Stimulated activated CD8-positive, alpha-beta memory T cell treated with anti-CD3 and anti-CD28 coated beads, Interleukin-15, amount 100 ng/mL, for 48 hours (primary cell): ENCODE measurements around the gene IL17C.
"Not testable (repeated sequence)": the region's sequence is repeated elsewhere in the genome, so short reads cannot be mapped to it uniquely, and the experiment has no call there.

Experiments used
- DNase-seq, 2 donors: peaks; one replicate each; pipeline ENCODE4 v3.0.0-alpha.2; 2020; ENCODE audit warnings: low read depth in 2 of 2

The IL17C gene

DNA sequence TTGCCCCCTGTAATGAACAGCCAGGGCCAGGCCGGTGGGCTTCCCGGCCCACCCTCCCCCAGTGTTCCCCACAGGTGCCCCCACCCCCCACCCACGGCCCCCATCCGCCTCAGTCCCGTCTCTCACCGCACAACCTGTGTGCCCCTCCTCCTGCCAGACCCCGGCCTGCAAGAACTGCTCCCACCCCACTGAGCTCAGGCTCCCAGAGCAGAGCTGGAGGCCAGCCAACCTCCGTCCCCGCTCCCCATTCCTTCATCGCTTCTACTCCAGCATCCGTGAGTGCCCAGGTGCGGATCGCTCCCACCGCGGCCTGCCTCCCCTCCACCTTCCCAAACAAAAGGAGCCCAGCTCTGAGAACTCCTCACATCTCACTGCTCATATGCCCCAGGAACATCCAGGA lies 20.3 kb downstream of the IL17C start:
- DNase-seq = no peak

DNA sequence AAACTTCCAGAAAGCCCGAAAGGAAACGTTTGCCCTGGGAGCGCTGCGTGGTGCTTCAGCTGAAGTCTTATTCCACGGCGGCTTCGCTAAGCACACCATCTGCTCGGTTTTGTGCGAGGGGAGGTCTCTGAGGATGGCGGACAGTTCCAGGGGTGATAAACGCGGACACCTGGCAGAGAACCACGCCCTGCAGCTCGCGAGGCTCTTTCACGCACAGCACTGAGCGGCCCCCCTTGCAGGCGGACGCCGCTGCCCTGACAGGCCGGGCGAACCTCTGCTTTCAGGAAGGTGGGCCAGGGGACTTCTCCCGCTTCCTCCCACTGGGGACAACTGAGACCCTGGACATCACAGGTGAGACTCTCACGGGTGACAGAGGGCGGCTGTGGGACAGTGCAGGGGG lies 20.8 kb downstream of the IL17C start:
- DNase-seq = no peak

DNA sequence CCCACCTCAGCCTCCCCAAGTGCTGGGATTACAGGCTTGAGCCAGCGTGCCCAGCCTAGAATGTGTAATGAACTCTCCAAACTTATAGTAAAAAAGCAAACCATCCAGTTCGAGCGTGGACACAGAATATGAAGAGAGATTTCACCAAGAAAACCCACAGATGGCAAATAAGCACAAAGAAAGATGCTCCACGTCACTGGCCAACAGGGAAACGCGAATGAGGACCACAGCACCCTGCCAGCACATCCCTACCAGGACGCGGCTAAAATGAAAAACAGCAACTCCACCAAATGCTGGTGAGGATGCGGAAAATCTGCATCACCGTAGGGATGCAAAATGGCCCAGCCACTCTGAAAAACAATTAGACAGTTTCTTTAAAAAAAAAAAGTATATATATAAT lies 23.1 kb downstream of the IL17C start:
- DNase-seq = no peak

DNA sequence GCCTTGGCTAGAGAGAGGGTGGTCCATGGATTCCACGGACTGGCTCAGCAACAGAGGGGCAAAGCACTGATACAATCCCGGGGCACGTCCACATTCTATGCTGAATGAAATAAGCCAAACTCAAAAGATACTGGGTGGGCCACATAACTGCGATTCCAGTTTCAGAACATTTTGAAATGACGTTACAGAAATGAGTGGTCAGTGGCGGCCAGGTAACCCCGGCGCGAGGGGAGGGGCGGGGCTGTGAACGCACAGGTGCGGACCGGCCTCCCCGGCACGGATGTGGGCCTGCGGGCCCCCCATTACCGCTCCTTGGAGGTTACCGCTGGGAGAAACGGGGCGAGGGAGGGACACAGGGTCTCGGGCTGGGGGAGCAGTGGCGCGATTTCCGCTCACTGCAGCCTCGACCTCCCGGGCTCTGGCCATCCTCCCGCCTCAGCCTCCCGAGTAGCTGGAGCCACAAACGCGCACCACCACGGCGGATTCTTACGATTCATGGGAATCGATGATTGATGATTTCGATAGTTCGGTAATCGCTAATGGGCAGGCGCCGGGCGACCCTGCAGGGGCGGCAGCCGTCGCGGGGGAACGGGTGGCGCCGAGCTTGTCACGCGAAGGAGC lies 24.0 kb downstream of the IL17C start:
- no peak for DNase-seq

DNA sequence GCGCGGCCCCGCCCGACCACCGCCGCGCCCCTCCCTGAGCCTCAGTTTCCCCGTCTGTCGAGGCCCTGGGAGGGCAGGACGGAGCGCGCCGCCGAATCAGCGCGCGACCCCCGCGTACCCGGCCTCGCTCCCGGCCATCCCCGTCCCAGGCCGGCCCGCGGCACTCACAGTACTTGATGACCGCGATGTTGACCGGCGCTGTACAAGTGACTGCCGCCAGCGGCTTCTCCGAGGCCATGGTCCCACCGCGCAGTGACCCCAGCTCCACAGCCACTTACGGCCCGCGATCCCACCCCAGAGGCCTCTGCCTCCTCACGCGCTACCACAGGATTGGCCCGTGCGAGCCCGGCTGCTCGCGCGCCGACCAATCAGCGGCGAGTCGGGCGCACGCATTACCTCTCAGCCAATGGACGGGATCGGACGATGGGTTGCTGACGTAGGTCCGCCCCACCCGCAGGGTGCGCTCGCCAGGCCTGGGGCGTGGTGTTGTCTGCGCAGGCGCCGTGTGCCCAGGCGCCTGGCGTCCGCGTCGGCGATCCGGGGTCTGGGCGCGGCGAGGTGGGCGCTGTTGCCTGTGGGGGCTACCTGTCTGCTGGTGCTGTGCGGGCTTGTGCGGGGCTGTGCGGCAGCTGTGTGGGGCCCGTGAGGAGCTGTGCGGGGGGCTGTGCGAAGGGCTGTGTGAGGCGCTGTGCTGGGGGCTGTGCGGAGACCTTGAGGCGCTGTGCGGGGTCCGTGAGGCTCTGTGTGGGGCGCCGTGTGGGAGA lies 24.7 kb downstream of the IL17C start, which contains the start of gene MVD:
Gene MVD (minus strand): TSS at position 249 of the 764 bp plus-strand sequence. CDS start 11 bp downstream, at position 238.
- DNase-seq = peak; percentile 95 to 97

DNA sequence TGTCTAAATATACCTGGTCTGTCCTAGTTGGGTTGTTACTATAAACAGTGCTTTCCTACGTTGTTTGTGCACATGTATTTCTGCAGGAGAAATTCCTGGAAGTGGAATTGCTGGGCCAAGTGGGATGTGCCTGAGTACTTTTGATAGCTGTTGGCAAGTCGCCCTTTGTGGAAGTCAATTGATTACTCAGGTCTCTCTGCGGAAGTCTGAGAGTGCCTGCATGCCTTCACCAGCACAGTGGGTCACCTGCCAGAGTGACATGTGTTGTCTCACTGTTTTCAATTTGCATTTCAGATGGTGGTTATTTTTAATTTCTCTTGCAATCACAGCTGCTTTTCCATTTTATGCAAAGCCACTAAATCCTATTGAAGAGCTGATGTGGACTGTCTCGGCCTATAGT lies 26.8 kb downstream of the IL17C start:
- no peak for DNase-seq

DNA sequence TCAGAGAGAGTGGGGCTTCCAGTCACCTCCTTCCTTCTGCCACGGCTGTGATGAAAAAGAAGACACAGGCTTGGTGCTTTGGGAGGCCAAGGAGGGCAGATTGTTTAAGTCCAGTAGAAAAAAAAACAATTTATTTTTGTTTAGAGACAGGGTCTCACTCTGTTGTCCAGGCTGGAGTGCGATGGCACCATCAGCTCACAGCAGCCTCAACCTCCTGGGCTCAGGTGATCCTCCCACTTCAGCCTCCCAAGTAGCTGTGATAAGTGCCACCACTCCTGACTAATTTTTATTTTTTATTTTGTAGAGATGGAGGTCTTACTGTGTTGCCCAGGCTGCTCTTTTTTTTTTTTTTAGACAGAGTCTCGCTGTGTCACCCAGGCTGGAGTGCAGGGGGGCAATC lies 27.2 kb downstream of the IL17C start:
- no peak for DNase-seq

DNA sequence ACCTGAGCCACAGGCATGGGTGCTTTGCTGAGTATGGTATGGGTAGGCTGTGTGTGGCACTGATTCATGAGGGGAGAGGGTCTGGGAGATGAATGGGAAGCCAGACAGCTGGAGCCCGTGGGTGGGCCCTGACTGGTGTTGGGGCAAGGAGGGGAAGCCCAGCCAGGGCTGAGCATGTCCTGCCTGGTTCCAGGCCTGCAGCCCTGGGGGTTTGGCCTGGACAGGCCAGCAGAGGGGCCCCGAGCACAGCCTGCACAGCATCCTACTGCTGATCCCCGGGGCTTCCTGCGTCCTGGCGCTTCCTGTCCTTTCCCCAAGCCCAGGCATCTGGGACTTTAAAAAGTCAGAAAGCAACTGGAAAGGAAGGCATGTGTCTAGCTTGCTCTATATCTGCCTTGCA lies 29.1 kb downstream of the IL17C start:
- DNase-seq = no peak

DNA sequence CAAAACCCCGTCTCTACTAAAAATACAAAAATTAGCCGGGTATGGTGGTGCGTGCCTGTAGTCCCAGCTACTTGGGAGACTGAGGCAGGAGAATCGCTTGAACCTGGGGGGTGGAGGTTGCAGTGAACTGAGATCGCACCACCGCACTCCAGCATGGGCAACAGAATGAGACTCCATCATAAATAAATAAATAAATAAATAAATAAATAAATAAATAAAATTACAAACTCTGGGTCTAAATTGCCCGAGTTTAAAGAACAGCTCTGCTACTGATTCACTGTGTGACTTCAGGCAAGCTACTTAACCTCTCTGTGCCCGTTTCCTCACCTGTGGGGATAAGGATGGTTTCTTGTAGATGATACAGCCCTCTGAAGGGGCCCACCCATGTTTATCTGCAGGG lies 31.1 kb downstream of the IL17C start:
- not testable (repeated sequence) for DNase-seq

DNA sequence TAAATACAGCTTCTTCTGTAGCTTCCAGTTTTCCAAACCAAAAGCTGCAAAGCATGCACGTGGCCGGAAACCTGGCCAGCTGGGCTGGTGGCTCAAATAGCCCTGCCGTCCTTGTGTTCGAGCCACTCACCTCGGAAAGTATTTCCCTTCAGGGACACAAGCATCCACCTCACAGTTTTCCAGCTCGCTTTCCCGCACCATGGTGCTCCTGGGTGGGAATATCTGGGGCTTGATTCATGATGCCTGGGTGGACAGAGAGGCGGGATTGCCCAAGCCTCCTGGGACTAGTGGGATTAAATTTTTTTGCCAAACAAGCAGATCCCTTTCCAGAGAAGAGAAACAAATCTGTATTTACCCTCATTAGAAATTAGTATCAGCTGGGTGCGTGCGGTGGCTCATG lies 31.6 kb downstream of the IL17C start:
- no peak for DNase-seq

DNA sequence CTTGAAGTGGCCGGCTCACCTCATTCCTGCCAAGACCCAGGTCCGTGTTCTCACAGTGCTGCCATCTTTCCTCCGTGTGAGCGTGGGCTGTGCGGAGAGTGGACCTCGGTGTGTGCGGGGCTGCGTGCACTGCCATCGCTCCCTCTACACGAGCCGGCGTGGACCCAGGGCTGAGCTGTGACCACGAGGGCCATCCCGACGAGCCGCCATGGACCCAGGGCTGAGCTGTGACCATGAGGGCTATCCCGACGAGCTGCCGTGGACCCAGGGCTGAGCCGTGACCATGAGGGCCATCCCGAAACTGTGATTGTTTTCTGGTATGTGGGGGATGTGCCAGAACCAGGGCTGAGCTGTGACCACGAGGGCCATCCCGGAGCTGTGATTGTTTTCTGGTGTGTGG lies 33.4 kb downstream of the IL17C start:
- DNase-seq = no peak

DNA sequence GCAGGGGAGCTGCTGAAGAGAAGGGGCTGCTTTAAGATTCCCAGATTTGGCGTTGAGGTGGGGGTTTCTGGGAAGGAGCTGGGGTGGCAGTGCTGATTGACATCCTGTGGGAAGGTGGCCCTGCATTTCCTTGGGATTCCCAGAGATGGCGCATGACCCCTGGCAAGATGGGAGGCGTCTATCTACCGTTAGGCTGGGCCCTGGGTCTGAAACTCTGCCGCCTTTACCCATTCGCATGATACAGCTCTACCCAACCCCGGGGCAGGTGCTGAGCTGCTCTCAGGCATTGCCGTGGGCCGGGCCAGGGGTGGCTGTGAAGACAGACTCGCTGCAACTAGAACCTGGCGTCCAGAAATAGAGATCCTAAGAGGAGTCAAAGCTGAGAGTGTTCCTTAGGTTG lies 34.4 kb downstream of the IL17C start:
- no peak for DNase-seq

DNA sequence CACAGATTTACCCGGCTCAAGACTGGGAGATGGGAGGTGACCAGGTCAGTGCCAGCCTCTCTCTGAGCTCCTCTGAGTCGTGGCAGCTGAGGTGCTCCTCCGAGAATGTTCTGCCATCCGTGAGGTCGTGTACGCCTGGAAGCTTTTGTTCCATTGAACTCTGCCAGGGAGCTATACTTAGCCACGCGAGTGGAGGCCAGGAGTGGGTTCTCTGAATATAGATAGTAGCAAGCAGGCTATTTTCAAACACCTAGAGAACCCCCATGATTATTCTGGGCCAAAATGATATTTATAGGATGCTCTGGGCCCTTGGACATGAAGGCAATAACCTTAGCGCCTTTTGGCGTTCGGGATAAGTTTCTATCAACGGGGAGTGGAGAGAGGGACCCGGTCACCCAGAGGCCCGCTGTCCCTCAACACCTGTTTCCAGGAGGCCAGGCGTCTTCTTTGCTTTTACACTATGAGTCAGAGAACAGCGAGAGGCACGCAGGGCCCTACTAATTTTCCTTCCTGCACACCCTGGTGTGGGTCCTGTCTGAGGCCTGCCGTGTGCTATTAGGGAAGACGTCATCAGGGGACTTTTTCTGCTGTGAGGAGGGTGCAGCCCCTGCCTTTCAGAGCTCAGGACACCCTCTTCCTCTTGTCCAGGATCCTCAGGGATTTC lies 35.5 kb downstream of the IL17C start:
- DNase-seq = no peak

DNA sequence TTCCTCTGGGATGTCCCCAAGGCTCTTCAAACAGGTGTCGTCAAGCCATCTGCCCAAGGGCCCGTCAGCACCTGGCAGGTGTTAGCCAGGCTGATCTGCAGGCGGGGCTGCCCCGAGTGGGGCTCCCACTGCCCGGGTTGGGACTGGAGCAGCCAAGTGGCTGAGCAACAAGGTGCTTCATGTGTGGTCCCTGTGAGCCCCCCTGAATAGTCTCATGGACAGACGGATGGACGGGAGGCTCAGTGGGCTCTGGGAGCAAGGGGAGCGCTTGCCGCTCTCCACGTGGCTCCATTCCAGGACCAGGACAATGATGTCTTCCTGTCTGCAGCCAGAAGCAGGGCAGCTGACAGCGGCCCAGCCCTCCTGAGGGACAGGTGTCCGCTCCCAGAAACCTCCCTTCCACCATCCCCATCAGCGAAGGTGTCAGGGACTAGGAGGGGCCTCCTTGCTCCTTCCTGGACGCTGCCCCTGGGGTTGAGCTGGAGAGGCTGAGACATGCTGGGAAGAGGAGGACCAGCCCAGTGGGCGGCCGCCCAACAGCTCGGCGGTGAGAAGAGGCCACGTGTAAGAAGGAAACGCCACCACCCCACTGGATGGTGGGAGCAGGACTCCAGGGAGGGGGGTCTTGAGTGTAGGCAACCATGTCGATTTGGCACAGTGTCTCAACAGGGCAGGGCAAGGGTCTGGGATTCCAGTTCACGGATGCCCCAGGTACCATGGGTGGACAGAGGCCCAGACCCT lies 38.3 kb downstream of the IL17C start:
- DNase-seq = no peak

DNA sequence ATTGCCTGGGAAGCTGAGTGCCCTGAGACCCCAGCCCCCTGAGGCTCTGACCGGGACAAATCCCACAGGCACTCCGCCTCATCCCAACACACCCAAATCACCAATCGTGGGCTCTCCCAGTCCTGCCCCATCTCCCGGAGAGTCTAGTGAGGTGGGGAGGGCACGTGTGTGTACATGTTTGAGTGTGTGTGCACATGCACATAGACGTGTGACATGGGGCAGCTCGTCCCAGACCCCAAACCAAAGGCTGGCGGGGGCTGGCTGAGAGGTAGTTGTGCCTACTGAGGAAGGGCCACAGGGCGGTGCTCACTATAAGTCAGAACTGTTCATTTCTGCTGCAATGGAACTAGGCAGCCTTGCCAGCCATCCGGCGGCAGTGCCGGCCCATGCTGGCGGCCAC lies 39.3 kb downstream of the IL17C start:
- no peak for DNase-seq

DNA sequence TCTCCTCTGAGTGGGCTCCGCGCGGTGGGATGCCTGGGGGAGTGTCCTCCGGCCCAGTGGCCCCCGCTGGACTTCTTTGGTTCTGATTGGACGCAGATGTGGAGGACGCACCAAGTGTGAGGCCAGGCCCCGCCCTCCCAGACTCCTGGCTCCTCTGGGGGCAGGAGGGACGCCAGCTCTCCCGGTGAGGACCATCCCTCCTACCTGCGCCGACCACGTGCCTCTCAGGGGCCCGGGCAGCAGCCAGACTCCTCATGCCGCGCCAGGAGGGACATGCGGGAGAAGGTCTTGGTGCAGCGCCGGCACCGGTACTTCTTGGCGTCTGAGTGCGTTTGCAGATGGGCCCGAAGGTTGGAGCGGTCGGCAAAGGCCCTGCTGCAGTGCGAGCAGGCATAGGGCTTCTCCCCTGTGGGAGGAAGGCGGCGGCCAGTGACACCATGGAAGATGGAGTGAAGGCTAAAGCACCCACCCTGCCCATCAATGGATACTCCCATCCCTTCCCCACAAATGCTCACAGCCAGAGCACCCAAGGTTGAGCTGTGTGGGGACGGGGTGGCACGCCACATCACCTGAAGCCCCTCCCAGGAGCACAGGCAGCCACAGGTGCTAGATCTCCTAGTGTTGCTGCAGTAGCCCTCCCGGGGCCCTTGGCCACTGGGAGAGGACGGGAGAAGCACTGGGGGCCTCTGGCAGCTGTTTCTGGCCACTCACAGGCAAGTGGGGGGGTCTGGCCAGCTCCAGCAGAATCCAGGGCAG lies 40.0 kb downstream of the IL17C start:
- DNase-seq = no peak

DNA sequence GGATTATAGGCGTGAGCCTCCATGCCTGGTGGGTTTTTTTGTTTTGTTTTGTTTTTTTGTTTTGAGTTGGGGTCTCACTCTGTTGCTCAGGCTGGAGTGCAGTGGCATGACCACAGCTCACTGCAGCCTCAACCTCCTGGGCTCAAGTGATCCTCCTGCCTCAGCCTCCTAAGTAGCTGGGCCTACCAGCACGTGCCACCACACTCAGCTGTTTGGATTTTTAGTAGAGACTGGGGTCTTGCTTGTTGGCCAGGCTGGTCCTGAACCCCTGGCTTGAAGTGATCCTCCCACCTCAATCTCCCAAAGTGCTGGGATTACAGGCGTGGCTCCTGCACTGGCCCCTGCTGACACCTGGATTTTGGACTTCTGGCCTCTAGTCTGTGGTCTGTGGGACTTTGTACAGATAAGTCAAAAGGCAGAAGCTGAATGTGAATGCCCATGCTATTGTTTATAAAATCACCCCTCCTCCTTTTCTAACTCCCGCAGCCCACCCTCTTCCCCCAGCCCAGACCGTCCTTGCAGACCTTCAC lies 42.2 kb downstream of the IL17C start:
- DNase-seq = no peak

DNA sequence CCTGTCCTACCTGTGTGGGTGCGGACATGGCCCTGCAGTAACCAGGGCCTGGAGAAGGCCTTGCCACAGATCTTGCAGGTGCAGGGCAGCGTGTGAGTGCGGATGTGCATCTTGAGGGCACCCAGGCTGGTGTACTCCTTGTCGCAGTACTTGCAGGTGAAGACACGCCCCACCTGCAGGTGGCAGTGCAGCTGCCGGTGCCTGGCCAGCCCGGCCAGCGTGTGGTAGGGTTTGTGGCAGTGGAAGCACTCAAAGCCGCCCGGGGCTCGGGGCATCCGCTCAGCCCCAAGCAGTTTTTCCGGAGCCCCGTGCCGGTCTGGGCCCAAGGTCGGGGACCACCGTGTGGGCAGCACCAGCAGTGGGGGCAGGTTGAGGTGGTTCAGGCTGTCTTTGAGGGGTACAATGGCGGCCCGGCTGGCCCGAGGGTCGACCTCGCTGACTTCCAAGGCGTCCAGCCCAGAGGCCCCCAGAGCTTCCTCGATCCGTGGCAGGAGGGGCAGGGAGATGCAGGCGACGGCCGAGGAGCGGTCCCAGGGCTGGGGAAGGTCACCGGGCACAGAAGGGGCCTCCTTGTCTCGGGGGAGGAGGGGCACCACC lies 42.8 kb downstream of the IL17C start:
- no peak for DNase-seq

DNA sequence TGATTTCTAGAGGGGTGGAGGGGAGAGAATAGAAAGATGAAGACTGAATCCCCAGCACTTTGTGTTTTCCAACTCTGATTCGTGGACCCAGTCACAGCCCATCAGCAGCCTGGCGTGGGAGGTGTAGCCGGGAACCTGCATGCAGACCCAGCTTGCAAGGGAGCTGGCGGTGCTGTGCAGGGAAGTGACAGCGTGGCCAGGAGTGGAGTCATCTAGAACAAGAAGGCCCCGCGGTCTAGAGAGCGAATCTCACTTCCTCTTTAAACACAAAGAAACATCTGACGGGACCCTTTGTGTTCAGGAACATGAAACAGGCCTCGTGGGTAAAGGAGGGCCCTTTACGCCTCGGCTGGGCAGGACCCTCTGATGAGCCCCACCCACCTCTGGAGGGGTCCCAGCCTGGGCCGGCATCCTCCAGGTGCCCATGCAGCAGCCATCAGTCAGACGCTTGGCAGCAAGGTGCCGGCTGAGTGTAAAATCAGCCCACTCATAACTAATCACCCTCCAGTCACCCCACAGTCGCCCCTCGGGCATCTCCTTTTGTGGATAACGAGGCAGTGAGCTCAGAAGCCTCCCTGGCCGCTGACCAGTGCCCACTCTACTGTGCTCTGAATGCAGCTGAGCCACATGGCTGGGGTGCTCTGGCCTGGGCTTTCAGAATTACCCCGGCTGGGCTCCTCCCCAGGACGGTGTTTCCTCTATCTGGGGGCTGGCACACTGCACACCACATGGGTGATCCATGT lies 43.5 kb downstream of the IL17C start:
- DNase-seq = peak in 1 of 2 donors; percentile 76

DNA sequence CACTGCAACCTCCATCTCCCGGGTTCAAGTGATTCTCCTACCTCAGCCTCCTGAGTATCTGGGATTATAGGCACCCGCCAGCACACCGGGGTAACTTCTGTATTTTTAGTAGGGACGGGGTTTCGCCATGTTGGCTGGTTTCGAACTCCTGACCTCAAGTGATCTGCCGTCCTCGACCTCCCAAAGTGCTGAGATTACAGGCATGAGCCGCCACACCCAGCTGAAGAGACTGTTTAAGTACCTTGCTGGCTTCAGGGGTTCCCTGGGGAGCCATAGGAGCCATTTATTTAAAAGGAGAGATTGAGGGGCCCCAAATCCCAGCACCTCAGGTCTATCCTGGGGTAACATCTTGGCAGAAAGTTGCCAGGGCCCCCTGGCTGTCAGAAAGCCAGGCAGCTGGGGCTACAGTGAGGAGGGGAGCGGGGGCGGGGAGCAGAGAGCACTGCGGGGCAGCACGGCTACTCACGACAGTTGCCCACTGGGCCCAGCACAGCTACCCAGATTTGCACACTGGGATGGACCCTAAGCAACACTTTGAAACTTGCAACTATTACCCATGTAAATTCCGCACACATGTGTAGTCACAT lies 46.3 kb downstream of the IL17C start:
- DNase-seq = no peak
